OCI-LY7 (cell line): ENCODE measurements around the gene UGT1A9. TPM values are rescaled to one million over a fixed set of nuclear protein-coding genes. Genes with fewer than 3 reads are reported as not detected.
"Not testable (repeated sequence)": the region's sequence is repeated elsewhere in the genome, so short reads cannot be mapped to it uniquely, and the experiment has no call there.

Experiments
- BruUV-seq: library from RNA; stranded (reverse); fragments of 400-500 nt; replicated peaks from 2 replicates; lab custom pipeline; 2021; lab: Mats Ljungman, UMichigan
- CTCF ChIA-PET: fragments of 300-600 bp; sonication (Branson Sonifier 250); formaldehyde crosslinking; loops from one replicate; lab custom pipeline; 2022; ENCODE audit warnings: antibody characterized with exemption; ENCODE audit not compliant: unreplicated experiment; lab: Charles Lee
- POLR2A ChIA-PET: fragments of 300-600 bp; sonication (Branson Sonifier 250); formaldehyde crosslinking; loops from one replicate; lab custom pipeline; 2022; ENCODE audit warnings: antibody characterized with exemption; lab: Charles Lee
- DNase-seq: peaks from one replicate; pipeline ENCODE4 v3.0.0-alpha.2; 2015; ENCODE audit warnings: low spot score
- H2AFZ ChIP-seq: fragments of 200-600 bp; sonication (generic), shearing (Covaris generic); 2 replicates; pipeline ENCODE4 v1.6.1; 2014; ENCODE audit warnings: mild to moderate bottlenecking, antibody characterized with exemption, low read length, moderate library complexity
- H3K27ac ChIP-seq: fragments of 200-600 bp; sonication (generic); 2 replicates; pipeline ENCODE4 v1.5.1; 2014; ENCODE audit warnings: mixed run types, low read depth, mild to moderate bottlenecking, moderate library complexity, low read length, inconsistent platforms; ENCODE audit not compliant: poor library complexity, severe bottlenecking
- H3K36me3 ChIP-seq: fragments of 200-600 bp; sonication (generic); 2 replicates; pipeline ENCODE4 v1.6.1; 2014; ENCODE audit warnings: mild to moderate bottlenecking, antibody characterized with exemption, low read length, moderate library complexity, mixed read lengths; ENCODE audit not compliant: insufficient read depth
- H3K4me1 ChIP-seq: fragments of 200-600 bp; sonication (generic); 2 replicates; pipeline ENCODE4 v1.5.1; 2014; ENCODE audit warnings: mild to moderate bottlenecking, low read length; ENCODE audit not compliant: insufficient read depth, poor library complexity, severe bottlenecking
- H3K4me2 ChIP-seq: fragments of 200-600 bp; sonication (generic); 2 replicates; pipeline ENCODE4 v1.6.1; 2014; ENCODE audit warnings: mild to moderate bottlenecking, low read length
- H3K4me3 ChIP-seq: fragments of 200-600 bp; sonication (generic); 2 replicates; pipeline ENCODE4 v1.5.1; 2014; ENCODE audit warnings: mild to moderate bottlenecking, low read depth, low read length; ENCODE audit not compliant: poor library complexity, severe bottlenecking
- H3K79me2 ChIP-seq: fragments of 200-600 bp; sonication (generic); 2 replicates; pipeline ENCODE4 v1.6.1; 2016; ENCODE audit warnings: low read depth, mild to moderate bottlenecking, low read length, moderate library complexity, mixed read lengths; ENCODE audit not compliant: insufficient read depth
- H3K9me2 ChIP-seq: fragments of 200-600 bp; sonication (generic); 2 replicates; pipeline ENCODE4 v1.6.1; 2016; ENCODE audit warnings: mild to moderate bottlenecking, low read length, mixed read lengths; ENCODE audit not compliant: insufficient read depth
- H3K9me3 ChIP-seq: fragments of 200-600 bp; sonication (generic); 2 replicates; pipeline ENCODE4 v1.6.1; 2014; ENCODE audit warnings: mild to moderate bottlenecking, mixed run types, low read length, mixed read lengths
- H4K20me1 ChIP-seq: fragments of 200-600 bp; sonication (generic); 2 replicates; pipeline ENCODE4 v1.6.1; 2014; ENCODE audit warnings: mild to moderate bottlenecking, antibody characterized with exemption, low read length, moderate library complexity, mixed read lengths; ENCODE audit not compliant: insufficient read depth
- EZH2phosphoT487 ChIP-seq: fragments of 200-600 bp; sonication (generic); IDR thresholded peaks from 2 replicates; pipeline ENCODE4 v1.6.1; 2018; ENCODE audit warnings: low read depth, borderline replicate concordance, mild to moderate bottlenecking, mixed run types, antibody characterized with exemption, low read length, moderate library complexity, mixed read lengths
- intact Hi-C: fragments of 100-400 bp; cut with micrococcal nuclease; formaldehyde crosslinking; loops from one replicate; pipeline ENCODE4 v1.10.0; 2022; ENCODE audit not compliant: unreplicated experiment
- total RNA-seq, 2 experiments: library from RNA; depleted of rRNA in 1 of 2; stranded (reverse); fragments of >200 nt in 1 of 2; shearing (Covaris generic) in 1 of 2; gene quantifications; 2 replicates each; pipeline ENCODE4 v1.2.3, GENCODE V29; 2014 to 2022
- TF ChIP-seq, protein P1 (sequence below): fragments of 200-600 bp; sonication (generic); conservative IDR thresholded peaks from 2 replicates; pipeline ENCODE4 v1.5.1; 2014; ENCODE audit warnings: mild to moderate bottlenecking, antibody characterized with exemption, low read length, moderate library complexity, mixed read lengths

Gene UGT1A9
- total RNA-seq, 2 experiments from 2014 or later: not detected

DNA sequence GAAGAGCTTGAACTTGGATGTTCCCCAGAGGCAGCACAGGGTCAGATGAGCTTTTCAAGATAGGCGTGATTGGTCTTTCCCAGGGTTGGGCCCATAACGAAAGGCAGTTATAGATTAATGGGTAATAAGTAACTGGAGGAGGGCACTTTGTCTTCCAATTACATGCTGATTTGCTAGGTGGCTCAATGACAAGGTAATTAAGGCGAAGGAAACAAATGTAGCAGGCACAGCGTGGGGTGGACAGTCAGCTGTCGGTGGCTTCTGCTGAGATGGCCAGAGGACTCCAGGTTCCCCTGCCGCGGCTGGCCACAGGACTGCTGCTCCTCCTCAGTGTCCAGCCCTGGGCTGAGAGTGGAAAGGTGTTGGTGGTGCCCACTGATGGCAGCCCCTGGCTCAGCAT, 46.9 kb downstream of the UGT1A9 start, which contains the start of gene UGT1A4:
Gene UGT1A4, plus strand, starts transcription at position 185 of the 400 bp plus-strand sequence. Its CDS starts 85 bp downstream, at position 270.
- no peaks in the 10 kb centered on the region for H4K20me1 ChIP-seq
- H3K9me2 ChIP-seq: no peaks in the 10 kb centered on the region
- H3K4me3 ChIP-seq: no peak within 1 kb of the TSS
- ChIA-PET POLR2A (interaction anchor here (0.6 kb wide), 1 partner anchor 455 kb away, joined by 3 read pairs; no protein-coding TSS in a partner anchor), CTCF (interaction anchor here (1.0 kb wide), 1 partner anchor 212 kb away, joined by 3 read pairs; no protein-coding TSS in a partner anchor)
- no peaks in the 10 kb centered on the region for H3K36me3 ChIP-seq
- no peaks in the 10 kb centered on the region for H3K9me3 ChIP-seq
- H3K4me1 ChIP-seq: no peaks in the 10 kb centered on the region
- H2AFZ ChIP-seq: no peak within 1 kb of the TSS
- DNase-seq: no peak
- H3K27ac ChIP-seq: no peak within 1 kb of the TSS
- TF ChIP-seq, protein P1, sequence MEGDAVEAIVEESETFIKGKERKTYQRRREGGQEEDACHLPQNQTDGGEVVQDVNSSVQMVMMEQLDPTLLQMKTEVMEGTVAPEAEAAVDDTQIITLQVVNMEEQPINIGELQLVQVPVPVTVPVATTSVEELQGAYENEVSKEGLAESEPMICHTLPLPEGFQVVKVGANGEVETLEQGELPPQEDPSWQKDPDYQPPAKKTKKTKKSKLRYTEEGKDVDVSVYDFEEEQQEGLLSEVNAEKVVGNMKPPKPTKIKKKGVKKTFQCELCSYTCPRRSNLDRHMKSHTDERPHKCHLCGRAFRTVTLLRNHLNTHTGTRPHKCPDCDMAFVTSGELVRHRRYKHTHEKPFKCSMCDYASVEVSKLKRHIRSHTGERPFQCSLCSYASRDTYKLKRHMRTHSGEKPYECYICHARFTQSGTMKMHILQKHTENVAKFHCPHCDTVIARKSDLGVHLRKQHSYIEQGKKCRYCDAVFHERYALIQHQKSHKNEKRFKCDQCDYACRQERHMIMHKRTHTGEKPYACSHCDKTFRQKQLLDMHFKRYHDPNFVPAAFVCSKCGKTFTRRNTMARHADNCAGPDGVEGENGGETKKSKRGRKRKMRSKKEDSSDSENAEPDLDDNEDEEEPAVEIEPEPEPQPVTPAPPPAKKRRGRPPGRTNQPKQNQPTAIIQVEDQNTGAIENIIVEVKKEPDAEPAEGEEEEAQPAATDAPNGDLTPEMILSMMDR: no peak
- TF ChIP-seq EZH2phosphoT487: no peak
- H3K4me2 ChIP-seq: no peak within 1 kb of the TSS
- BruUV-seq: no TSS peak
- intact Hi-C loops: no loop called here
- H3K79me2 ChIP-seq: no peaks in the 10 kb centered on the region

DNA sequence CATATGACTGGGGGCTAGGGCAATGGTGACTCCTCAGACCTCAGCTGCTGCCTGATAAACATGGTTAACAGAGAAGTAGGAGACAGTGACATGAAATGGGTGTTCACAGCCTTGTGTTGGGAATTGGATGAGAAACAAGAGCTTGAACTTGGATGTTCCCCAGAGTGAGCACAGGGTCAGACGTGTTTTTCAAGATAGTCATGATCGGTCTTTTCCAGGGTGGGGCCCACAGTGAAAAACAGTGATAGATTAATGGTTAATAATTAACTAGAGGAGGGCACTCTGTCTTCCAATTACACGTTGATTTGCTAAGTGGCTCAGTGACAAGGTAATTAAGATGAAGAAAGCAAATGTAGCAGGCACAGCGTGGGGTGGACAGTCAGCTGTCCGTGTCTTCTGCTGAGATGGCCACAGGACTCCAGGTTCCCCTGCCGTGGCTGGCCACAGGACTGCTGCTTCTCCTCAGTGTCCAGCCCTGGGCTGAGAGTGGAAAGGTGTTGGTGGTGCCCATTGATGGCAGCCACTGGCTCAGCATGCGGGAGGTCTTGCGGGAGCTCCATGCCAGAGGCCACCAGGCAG, 57.1 kb downstream of the UGT1A9 start, which contains the start of gene UGT1A3:
Gene UGT1A3, plus strand, starts transcription at position 320 of the 579 bp plus-strand sequence. Its CDS starts 85 bp downstream, at position 405.
- Histone ChIP-seq H3K9me3 (no peaks in the 10 kb centered on the region), H3K4me3 (no peak within 1 kb of the TSS), H3K79me2 (no peaks in the 10 kb centered on the region), H2AFZ (no peak within 1 kb of the TSS), H3K9me2 (no peaks in the 10 kb centered on the region), H3K27ac (no peak within 1 kb of the TSS), H4K20me1 (no peaks in the 10 kb centered on the region), H3K4me2 (no peak within 1 kb of the TSS), H3K4me1 (no peaks in the 10 kb centered on the region), H3K36me3 (no peaks in the 10 kb centered on the region)
- ChIA-PET CTCF (no interaction called here), POLR2A (no interaction called here)
- intact Hi-C loops: loop anchor here (5.0 kb wide), 1 partner anchor 792 kb away; no protein-coding TSS in a partner anchor
- DNase-seq: no peak
- no TSS peak for BruUV-seq
- TF ChIP-seq, protein P1: no peak
- TF ChIP-seq EZH2phosphoT487: no peak

DNA sequence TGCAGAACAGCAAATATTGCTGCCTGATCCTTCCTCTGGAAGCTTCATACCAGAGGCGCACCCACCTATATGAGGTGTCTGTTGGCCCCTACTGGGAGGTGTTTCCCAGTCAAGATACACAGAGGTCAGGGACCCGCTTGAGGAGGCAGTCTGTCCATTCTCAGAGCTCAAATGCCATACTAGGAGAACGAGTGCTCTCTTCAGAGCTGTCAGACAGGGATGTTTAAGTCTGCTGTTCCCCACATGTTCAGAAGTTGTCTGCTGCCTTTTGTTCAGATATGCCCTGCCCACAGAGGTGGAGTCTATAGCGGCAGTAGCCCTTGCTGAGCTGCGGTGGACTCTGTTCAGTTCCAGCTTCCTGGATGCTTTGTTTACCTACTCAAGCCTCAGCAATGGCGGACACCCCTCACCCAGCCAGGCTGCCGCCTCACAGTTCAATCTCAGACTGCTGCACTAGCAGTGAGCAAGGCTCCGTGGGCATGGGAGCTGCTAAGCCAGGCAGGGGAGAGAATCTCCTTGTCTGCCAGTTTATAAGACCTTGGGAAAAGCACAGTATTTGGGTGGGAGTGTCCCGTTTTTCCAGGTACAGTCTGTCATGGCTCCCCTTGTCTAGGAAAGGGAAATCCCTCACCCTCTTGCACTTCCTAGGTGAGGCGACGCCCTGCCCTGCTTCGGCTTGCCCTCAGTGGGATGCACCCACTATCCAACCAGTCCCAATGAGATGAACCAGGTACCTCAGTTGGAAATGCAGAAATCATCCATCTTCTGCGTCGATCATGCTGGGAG, 65.4 kb downstream of the UGT1A9 start:
- BruUV-seq, H3K36me3 ChIP-seq, H3K4me2 ChIP-seq, CTCF ChIA-PET, DNase-seq, POLR2A ChIA-PET, H3K79me2 ChIP-seq, H3K9me3 ChIP-seq, H4K20me1 ChIP-seq, H2AFZ ChIP-seq, H3K9me2 ChIP-seq, intact Hi-C loops, H3K4me1 ChIP-seq, H3K27ac ChIP-seq, H3K4me3 ChIP-seq: not testable (repeated sequence)
